ENCODE data around the gene IRX4. TPM values are rescaled to one million over a fixed set of nuclear protein-coding genes. Genes with fewer than 3 reads are reported as not detected.

Gene IRX4
- total and polyA plus RNA-seq, 2 of the 4 experiments (the other 2 are of a cell fraction) = not detected

GRCh38 chr5:1926471-1927341 is 44.0 kb upstream of the IRX4 start:
- CTCF ChIA-PET = no interaction called here
- H2BK15ac ChIP-seq (ENCODE audit: low read depth, low read length) = no peak overlapping the region
- no peak overlapping the region for H2BK5ac ChIP-seq (ENCODE audit: low read depth, low read length, poor library complexity, severe bottlenecking)
- no peaks in the 10 kb centered on the region; the same call in 1 of the 2 replicates for H3K9me3 ChIP-seq (ENCODE audit: control insufficient read depth, insufficient read depth, low read length)
- intact Hi-C loops (cut with micrococcal nuclease) = no loop called here
- H3K14ac ChIP-seq (replicated peaks; ENCODE audit: low read depth, low read length) = no peak overlapping the region
- H3K27me3 ChIP-seq (ENCODE audit: control insufficient read depth, insufficient read depth, low read length) = peaks cover 9% of the 10 kb centered on the region; the same call in 1 of the 2 replicates
- no peak overlapping the region for H3K4me3 ChIP-seq (ENCODE audit: insufficient read depth, low read depth, low read length)
- no peak overlapping the region for H4K8ac ChIP-seq (ENCODE audit: low read depth in 2 of 2, low read length in 2 of 2)
- POLR2A ChIA-PET (ENCODE audit: unreplicated experiment) = no interaction called here
- H2BK20ac ChIP-seq (ENCODE audit: low read depth, low read length) = no peak overlapping the region
- in situ Hi-C loops (cut with MboI; ENCODE audit: low sequenced_read_pairs) = no loop called here
- H3K4me1 ChIP-seq (ENCODE audit: control insufficient read depth, insufficient read depth, low read length) = no peaks in the 10 kb centered on the region
- H4K5ac ChIP-seq (ENCODE audit: low read depth, low read length) = no peak overlapping the region
- no peak overlapping the region for H4K91ac ChIP-seq (ENCODE audit: insufficient read depth, low read depth, low read length)
- dilution Hi-C loops (cut with HindIII; ENCODE audit: low sequenced_read_pairs, unreplicated experiment) = no loop called here
- H2AK9ac ChIP-seq (replicated peaks; ENCODE audit: low read depth, low read length, poor library complexity) = no peak overlapping the region
- no peak overlapping the region for H3K56ac ChIP-seq (ENCODE audit: extremely low read depth, insufficient read depth, low read length)
- no peak overlapping the region for H3K18ac ChIP-seq (ENCODE audit: low read depth, low read length)
- no TSS peak for BruUV-seq (replicated peaks)
- no peak overlapping the region for H2BK120ac ChIP-seq (ENCODE audit: low read depth, low read length)
- ATAC-seq (ENCODE audit: low read depth) (no peak), DNase-seq (no peak)
- H3K9me1 ChIP-seq (ENCODE audit: insufficient read depth, low read length) = no peaks in the 10 kb centered on the region
- H3K23ac ChIP-seq (ENCODE audit: low read depth, low read length) = no peak overlapping the region
- no peak overlapping the region for H3K27ac ChIP-seq (ENCODE audit: insufficient read depth, low read length)
- no peak overlapping the region for H3K4ac ChIP-seq (ENCODE audit: low read depth, low read length)
- no peaks in the 10 kb centered on the region for H3K79me1 ChIP-seq (ENCODE audit: low read depth in 1 of 2, low read length in 2 of 2)
- H3K4me2 ChIP-seq (ENCODE audit: low read depth, low read length) = no peak overlapping the region
- H2AFZ ChIP-seq (replicated peaks; ENCODE audit: low read length, poor library complexity) = no peak overlapping the region
- H3K36me3 ChIP-seq (ENCODE audit: control insufficient read depth, insufficient read depth, low read length) = no peaks in the 10 kb centered on the region
- H4K20me1 ChIP-seq (ENCODE audit: insufficient read depth, low read length) = no peaks in the 10 kb centered on the region
- H3K9ac ChIP-seq (ENCODE audit: low read depth, low read length) = no peak overlapping the region
- 34% methylated on average over 5 of the region's 30 CpGs; no CpG with 5 or more reads in 1 of the 2 experiments for WGBS, 2 experiments (ENCODE audit: extremely low coverage in 2 of 2, insufficient read length in 1 of 2)
- no peak overlapping the region for H2AK5ac ChIP-seq (ENCODE audit: low read depth, low read length)
- TF ChIP-seq CEBPB (IDR thresholded peaks at IDR 0.05; ENCODE audit: low read depth, low read length) = no peak
- no peak for TF ChIP-seq ELK1 (IDR thresholded peaks at IDR 0.05; ENCODE audit: borderline replicate concordance, low read depth, low read length)
- TF ChIP-seq MXI1 (IDR thresholded peaks at IDR 0.05; ENCODE audit: borderline replicate concordance, low read depth, low read length) = no peak
- TF ChIP-seq RFX5 (IDR thresholded peaks at IDR 0.05; ENCODE audit: low read depth, low read length) = no peak
- no peak for TF ChIP-seq MAZ (IDR thresholded peaks at IDR 0.05; ENCODE audit: borderline replicate concordance, low read depth, low read length)
- TF ChIP-seq CHD1 (IDR thresholded peaks at IDR 0.05; ENCODE audit: low read depth, low read length) = no peak
- TF ChIP-seq FOS (IDR thresholded peaks at IDR 0.05; ENCODE audit: low read depth, low read length) = no peak
- no peak for TF ChIP-seq MAFK (IDR thresholded peaks at IDR 0.05; ENCODE audit: low read depth, low read length)
- no peak for TF ChIP-seq CTCF (conservative IDR thresholded peaks at IDR 0.05; ENCODE audit: low read depth, low read length)
- no peak for TF ChIP-seq RAD21 (IDR thresholded peaks at IDR 0.05; ENCODE audit: low read length)
- TF ChIP-seq SMC3 (IDR thresholded peaks at IDR 0.05; ENCODE audit: low read depth, low read length) = no peak
- TF ChIP-seq BHLHE40 (IDR thresholded peaks at IDR 0.05; ENCODE audit: low read depth, low read length) = no peak
- TF ChIP-seq USF2 (IDR thresholded peaks at IDR 0.05; ENCODE audit: low read depth, low read length) = no peak
- TF ChIP-seq RCOR1 (IDR thresholded peaks at IDR 0.05; ENCODE audit: insufficient replicate concordance, low read length) = no peak
- TF ChIP-seq NFE2L2 (IDR thresholded peaks at IDR 0.05; ENCODE audit: low read depth, low read length) = no peak
